Measurements from ENCODE around the gene OLFM2. TPM values are rescaled to one million over a fixed set of nuclear protein-coding genes. Genes with fewer than 3 reads are reported as not detected.
A peak's percentile ranks its signal among the peaks of the same experiment; 100 is the strongest.

Gene OLFM2
- total RNA-seq, result 1.7 TPM
- long read RNA-seq, transcript OLFM2-201 (6 exons, 2,019 nt), result major isoform, 7 of 7 reads
- long read RNA-seq, partial matches to known transcripts, result 0 of 7 reads
- long read RNA-seq, other reads (novel, unspliced or antisense), result 0 of 7 reads

DNA sequence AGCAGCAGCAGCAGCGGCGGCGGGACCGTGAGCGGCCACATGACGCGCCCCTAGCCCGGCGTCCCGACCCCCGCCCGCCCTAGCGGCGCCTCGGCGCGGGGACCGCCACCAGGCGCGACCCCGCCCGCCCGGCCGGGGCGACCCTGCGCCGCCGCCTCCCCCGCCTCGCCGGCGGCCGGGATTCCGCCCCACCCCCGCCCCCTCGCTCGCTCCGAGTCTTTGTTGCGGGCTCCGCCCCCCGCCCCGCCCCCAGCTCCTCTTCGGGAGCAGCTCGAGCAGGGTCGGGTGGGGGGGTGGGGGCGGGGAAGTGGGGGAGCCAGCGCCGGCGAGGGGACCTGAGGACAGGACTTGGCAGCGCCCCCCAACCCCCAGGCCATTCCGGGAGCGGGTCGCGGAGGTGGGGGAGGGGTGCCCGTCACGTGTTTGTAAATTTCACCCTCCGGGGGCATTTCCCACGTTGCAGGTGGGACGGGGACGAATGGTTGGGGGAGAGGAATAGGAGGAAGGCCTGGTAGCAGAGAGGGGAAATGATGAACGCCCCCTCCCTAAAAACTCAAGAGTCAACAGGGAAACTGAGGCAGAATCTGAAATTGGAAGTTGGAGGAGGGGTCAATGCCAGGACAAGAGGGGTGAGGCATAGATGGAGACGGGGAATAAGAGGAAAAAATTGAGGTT lies at the start of gene OLFM2:
Gene OLFM2 (minus strand): TSS at position 190 of the 675 bp plus-strand sequence. CDS start 149 bp downstream, at position 41.
- H3K4me1 ChIP-seq, result peaks cover 31% of the 10 kb centered on the region
- peaks cover 8% of the 10 kb centered on the region for H3K9me3 ChIP-seq (replicated peaks)
- intact Hi-C loops (cut with micrococcal nuclease), result no loop called here
- H3K27ac ChIP-seq (replicated peaks), result no peak within 1 kb of the TSS
- H3K36me3 ChIP-seq, result no peaks in the 10 kb centered on the region
- H3K27me3 ChIP-seq (ENCODE audit: low read depth), result peaks cover 84% of the 10 kb centered on the region
- peak; percentile 34 for DNase-seq
- peak within 1 kb of the TSS; percentile 59 for H3K4me3 ChIP-seq
- TF ChIP-seq, protein P1, sequence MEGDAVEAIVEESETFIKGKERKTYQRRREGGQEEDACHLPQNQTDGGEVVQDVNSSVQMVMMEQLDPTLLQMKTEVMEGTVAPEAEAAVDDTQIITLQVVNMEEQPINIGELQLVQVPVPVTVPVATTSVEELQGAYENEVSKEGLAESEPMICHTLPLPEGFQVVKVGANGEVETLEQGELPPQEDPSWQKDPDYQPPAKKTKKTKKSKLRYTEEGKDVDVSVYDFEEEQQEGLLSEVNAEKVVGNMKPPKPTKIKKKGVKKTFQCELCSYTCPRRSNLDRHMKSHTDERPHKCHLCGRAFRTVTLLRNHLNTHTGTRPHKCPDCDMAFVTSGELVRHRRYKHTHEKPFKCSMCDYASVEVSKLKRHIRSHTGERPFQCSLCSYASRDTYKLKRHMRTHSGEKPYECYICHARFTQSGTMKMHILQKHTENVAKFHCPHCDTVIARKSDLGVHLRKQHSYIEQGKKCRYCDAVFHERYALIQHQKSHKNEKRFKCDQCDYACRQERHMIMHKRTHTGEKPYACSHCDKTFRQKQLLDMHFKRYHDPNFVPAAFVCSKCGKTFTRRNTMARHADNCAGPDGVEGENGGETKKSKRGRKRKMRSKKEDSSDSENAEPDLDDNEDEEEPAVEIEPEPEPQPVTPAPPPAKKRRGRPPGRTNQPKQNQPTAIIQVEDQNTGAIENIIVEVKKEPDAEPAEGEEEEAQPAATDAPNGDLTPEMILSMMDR (IDR thresholded peaks at IDR 0.05; ENCODE audit: borderline replicate concordance), result no peak

DNA sequence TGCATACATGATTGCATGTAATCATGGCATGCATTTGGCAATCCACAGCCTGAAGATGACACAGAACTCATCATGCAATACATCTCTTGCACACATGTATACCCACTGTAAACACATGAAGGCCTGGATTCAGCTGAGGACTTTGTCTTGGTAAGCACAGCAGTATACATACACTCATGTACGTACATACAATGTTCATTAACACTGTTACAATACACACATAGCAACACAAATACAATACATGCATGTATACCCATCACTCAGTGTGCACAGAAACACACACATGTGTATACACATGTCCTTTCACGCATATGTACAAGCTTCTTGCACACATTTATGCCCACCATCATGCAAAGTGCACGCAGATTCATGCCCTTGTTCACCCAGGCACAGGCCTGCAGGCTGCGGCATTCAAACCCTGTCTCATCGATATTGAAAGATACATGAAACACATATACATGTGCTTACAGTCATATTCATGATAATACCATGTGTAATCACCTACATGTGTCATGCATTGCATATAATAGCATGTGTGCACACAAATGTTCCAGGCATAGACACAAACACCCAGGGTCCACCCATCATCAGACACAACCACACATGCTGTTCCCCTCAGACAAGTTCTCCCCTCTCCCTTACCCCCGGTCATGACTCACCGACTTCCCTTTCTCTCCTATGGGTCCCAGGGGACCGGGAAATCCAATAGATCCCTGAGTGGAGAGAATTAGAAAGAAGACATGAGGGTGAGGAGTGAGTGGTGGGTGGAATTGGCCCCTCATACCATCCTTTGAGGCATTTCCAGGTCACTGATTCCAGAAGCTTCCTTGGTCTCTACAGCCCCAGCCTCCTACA lies 45.3 kb upstream of the OLFM2 start:
- no peaks in the 10 kb centered on the region for H3K9me3 ChIP-seq (replicated peaks)
- DNase-seq, result no peak
- H3K27ac ChIP-seq (replicated peaks), result no peak overlapping the region
- H3K4me1 ChIP-seq, result peaks cover 6% of the 10 kb centered on the region
- H3K27me3 ChIP-seq (ENCODE audit: low read depth), result peaks cover 42% of the 10 kb centered on the region
- peaks cover 58% of the 10 kb centered on the region for H3K36me3 ChIP-seq
- TF ChIP-seq, protein P1 (IDR thresholded peaks at IDR 0.05; ENCODE audit: borderline replicate concordance), result no peak
- intact Hi-C loops (cut with micrococcal nuclease), result no loop called here
- no peak overlapping the region for H3K4me3 ChIP-seq

DNA sequence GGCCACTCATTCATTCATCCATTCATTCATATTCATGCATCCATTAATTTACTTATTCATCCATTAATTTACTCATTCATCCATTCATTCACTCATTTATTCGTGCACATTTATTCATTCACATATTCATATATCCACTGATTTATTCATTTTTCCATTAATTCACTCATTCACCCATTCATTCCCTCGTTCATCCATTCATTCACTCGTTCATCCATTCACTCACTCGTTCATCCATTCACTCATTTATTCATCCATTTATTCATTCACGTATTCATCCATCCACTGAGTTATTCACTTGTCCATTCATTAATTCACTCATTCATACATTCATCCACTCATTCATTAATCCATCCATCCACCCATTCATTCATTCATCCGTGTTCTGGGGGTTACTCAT lies 35.8 kb upstream of the OLFM2 start:
- peaks cover 20% of the 10 kb centered on the region for H3K36me3 ChIP-seq
- intact Hi-C loops (cut with micrococcal nuclease), result no loop called here

DNA sequence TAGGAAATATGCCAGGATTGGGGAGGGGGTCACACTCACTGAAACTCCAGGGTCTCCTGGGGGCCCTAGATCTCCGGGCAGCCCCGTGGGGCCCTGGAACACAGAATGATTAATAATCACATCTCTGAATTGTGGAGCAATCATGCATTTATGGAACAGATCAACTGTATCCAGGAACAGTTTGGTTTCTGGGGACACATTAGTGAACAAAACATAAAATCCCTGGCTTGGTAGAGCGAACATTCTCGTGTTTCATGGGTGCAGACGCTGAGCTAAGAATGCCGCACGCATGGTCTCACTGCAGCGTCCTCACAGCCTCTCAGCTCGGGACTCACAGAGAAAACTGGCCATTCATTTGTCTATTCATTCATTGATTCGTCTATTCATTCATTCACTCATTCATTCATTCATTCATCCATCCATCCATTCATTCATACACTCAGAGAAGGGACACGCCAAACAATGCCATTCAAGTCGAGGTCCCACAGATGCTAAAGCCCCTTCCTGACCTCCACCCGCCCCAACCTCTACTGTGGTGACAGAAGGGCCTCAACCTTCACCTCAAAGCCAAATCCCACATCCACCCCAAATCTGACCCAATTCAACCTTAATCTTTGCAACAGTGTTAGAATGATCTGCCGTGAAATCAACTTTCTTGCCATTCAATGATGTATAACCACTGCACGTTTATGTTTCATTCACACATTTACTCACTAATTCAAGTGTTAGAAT lies 35.0 kb upstream of the OLFM2 start:
- H3K27ac ChIP-seq (replicated peaks), result no peak overlapping the region
- no peak overlapping the region for H3K4me3 ChIP-seq
- intact Hi-C loops (cut with micrococcal nuclease), result no loop called here
- TF ChIP-seq, protein P1 (IDR thresholded peaks at IDR 0.05; ENCODE audit: borderline replicate concordance), result no peak
- H3K27me3 ChIP-seq (ENCODE audit: low read depth), result peaks cover 45% of the 10 kb centered on the region
- DNase-seq, result no peak
- H3K4me1 ChIP-seq, result no peaks in the 10 kb centered on the region
- H3K9me3 ChIP-seq (replicated peaks), result no peaks in the 10 kb centered on the region
- H3K36me3 ChIP-seq, result peaks cover 18% of the 10 kb centered on the region

More for the DNA sequence above, 35.8 kb upstream of the OLFM2 start:
- H3K4me1 ChIP-seq, result no peaks in the 10 kb centered on the region
- peaks cover 42% of the 10 kb centered on the region for H3K27me3 ChIP-seq (ENCODE audit: low read depth)
- no peak overlapping the region for H3K4me3 ChIP-seq
- no peak overlapping the region for H3K27ac ChIP-seq (replicated peaks)
- TF ChIP-seq, protein P1 (IDR thresholded peaks at IDR 0.05; ENCODE audit: borderline replicate concordance), result no peak
- DNase-seq, result no peak
- no peaks in the 10 kb centered on the region for H3K9me3 ChIP-seq (replicated peaks)

DNA sequence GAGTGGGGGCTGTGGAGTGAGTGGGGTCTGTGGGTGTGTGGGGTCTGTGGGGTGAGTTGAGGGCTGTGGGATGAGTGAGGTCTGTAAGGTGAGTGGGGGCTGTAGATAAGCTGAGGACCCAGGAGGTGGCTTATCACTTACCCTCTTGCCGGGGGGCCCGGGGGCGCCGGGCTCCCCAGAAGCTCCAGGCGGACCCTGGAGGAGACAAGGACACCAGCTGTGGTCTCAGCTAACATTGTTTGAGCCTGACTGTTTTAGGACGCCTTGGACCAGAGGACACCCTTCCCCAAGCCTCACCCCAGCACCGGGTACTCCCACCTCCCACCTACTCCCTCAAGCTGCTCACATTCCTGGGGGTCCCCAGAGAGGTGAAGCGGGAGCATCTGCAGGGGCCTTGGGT lies 34.2 kb upstream of the OLFM2 start:
- Histone ChIP-seq H3K36me3 (peaks cover 18% of the 10 kb centered on the region), H3K27me3 (ENCODE audit: low read depth) (peaks cover 53% of the 10 kb centered on the region), H3K4me1 (no peaks in the 10 kb centered on the region), H3K27ac (replicated peaks) (no peak overlapping the region), H3K9me3 (replicated peaks) (no peaks in the 10 kb centered on the region), H3K4me3 (no peak overlapping the region)
- no peak for DNase-seq
- intact Hi-C loops (cut with micrococcal nuclease), result no loop called here
- TF ChIP-seq, protein P1 (IDR thresholded peaks at IDR 0.05; ENCODE audit: borderline replicate concordance), result no peak

Data from left ventricle myocardium inferior (tissue), 1 donor.